ENCODE results near the gene CRYGN.

The CRYGN gene

GRCh38 chr7:151428378-151429236, 11.3 kb downstream of the CRYGN start:
- DNase-seq (ENCODE audit: low read depth in 1 of 2, low spot score in 1 of 2), result no peak
- TF ChIP-seq GABPA (IDR thresholded peaks at IDR 0.05; ENCODE audit: low read depth) (no peak), REST (IDR thresholded peaks at IDR 0.05; ENCODE audit: insufficient replicate concordance, low read depth) (no peak), POLR2AphosphoS5 (IDR thresholded peaks at IDR 0.05; ENCODE audit: low read depth) (no peak), CTCF (IDR thresholded peaks at IDR 0.05; ENCODE audit: insufficient read depth, low read length) (no peak), SPI1 (IDR thresholded peaks at IDR 0.05; ENCODE audit: borderline replicate concordance, low read depth) (no peak)
- no peak overlapping the region for H3K4me3 ChIP-seq (replicated peaks; ENCODE audit: insufficient read depth, low read length)
- H3K27me3 ChIP-seq (ENCODE audit: insufficient read depth, poor library complexity, severe bottlenecking), result no peaks in the 10 kb centered on the region
- no peak overlapping the region for H3K27ac ChIP-seq (replicated peaks)

GRCh38 chr7:151427705-151428377, 12.1 kb downstream of the CRYGN start:
- no peak for DNase-seq (ENCODE audit: low read depth in 1 of 2, low spot score in 1 of 2)
- H3K27me3 ChIP-seq (ENCODE audit: insufficient read depth, poor library complexity, severe bottlenecking), result no peaks in the 10 kb centered on the region
- H3K27ac ChIP-seq (replicated peaks), result no peak overlapping the region
- H3K4me3 ChIP-seq (replicated peaks; ENCODE audit: insufficient read depth, low read length), result no peak overlapping the region
- no peak for TF ChIP-seq CTCF (IDR thresholded peaks at IDR 0.05; ENCODE audit: insufficient read depth, low read length)
- no peak for TF ChIP-seq SPI1 (IDR thresholded peaks at IDR 0.05; ENCODE audit: borderline replicate concordance, low read depth)
- TF ChIP-seq REST (IDR thresholded peaks at IDR 0.05; ENCODE audit: insufficient replicate concordance, low read depth), result no peak
- TF ChIP-seq GABPA (IDR thresholded peaks at IDR 0.05; ENCODE audit: low read depth), result no peak
- TF ChIP-seq POLR2AphosphoS5 (IDR thresholded peaks at IDR 0.05; ENCODE audit: low read depth), result no peak

- Histone ChIP-seq H3K27me3 (ENCODE audit: insufficient read depth, poor library complexity, severe bottlenecking) (no peaks in the 10 kb centered on the region), H3K27ac (replicated peaks) (no peak overlapping the region), H3K4me3 (replicated peaks; ENCODE audit: insufficient read depth, low read length) (no peak overlapping the region)
- DNase-seq (ENCODE audit: low read depth in 1 of 2, low spot score in 1 of 2), result no peak
- TF ChIP-seq SPI1 (IDR thresholded peaks at IDR 0.05; ENCODE audit: borderline replicate concordance, low read depth), result no peak
- TF ChIP-seq CTCF (IDR thresholded peaks at IDR 0.05; ENCODE audit: insufficient read depth, low read length), result no peak
- TF ChIP-seq REST (IDR thresholded peaks at IDR 0.05; ENCODE audit: insufficient replicate concordance, low read depth), result no peak
- no peak for TF ChIP-seq GABPA (IDR thresholded peaks at IDR 0.05; ENCODE audit: low read depth)
- TF ChIP-seq POLR2AphosphoS5 (IDR thresholded peaks at IDR 0.05; ENCODE audit: low read depth), result no peak
These were observed 12.8 kb downstream of the CRYGN start for GRCh38 chr7:151426904-151427704.

Data from HL-60 (cell line).